C4-2B (cell line): ENCODE data around the gene KRT32.

Experiments used
- H3K27ac ChIP-seq: fragments of 450-650 bp; 2 replicates; pipeline ENCODE4 v1.5.1; 2017
- CTCF ChIP-seq: fragments of 450-650 bp; conservative IDR thresholded peaks from 2 replicates; pipeline ENCODE4 v1.5.1; 2017; ENCODE audit warnings: mild to moderate bottlenecking
- ZFX ChIP-seq: fragments of 450-650 bp; IDR thresholded peaks from 2 replicates; pipeline ENCODE4 v1.6.1; 2017

The KRT32 gene

GRCh38 chr17:41500131-41500911, 33.1 kb upstream of the KRT32 start:
- TF ChIP-seq ZFX: no peak
- no peak overlapping the region for H3K27ac ChIP-seq

GRCh38 chr17:41499714-41500113, 32.5 kb upstream of the KRT32 start:
- no peak overlapping the region for H3K27ac ChIP-seq
- TF ChIP-seq CTCF (no peak), ZFX (no peak)

GRCh38 chr17:41498276-41498675, 31.1 kb upstream of the KRT32 start:
- no peak for TF ChIP-seq CTCF
- TF ChIP-seq ZFX: no peak
- no peak overlapping the region for H3K27ac ChIP-seq

GRCh38 chr17:41496803-41497484, 29.8 kb upstream of the KRT32 start:
- TF ChIP-seq ZFX (no peak), CTCF (peak; percentile 81)
- no peak overlapping the region for H3K27ac ChIP-seq

- H3K27ac ChIP-seq: no peak overlapping the region
- TF ChIP-seq ZFX (no peak), CTCF (no peak)
These were observed 27.3 kb upstream of the KRT32 start for GRCh38 chr17:41494524-41494923.

- H3K27ac ChIP-seq: no peak overlapping the region
- TF ChIP-seq ZFX (no peak), CTCF (no peak)
These were observed 25.6 kb upstream of the KRT32 start for GRCh38 chr17:41492771-41493170.

GRCh38 chr17:41492351-41492750, 25.2 kb upstream of the KRT32 start:
- TF ChIP-seq CTCF: no peak
- no peak for TF ChIP-seq ZFX
- H3K27ac ChIP-seq: no peak overlapping the region

GRCh38 chr17:41491476-41491875, 24.3 kb upstream of the KRT32 start:
- H3K27ac ChIP-seq: no peak overlapping the region
- no peak for TF ChIP-seq CTCF
- no peak for TF ChIP-seq ZFX
